ENCODE data around the gene RAB40B.
A peak's percentile ranks its signal among the peaks of the same experiment; 100 is the strongest.

RAB40B gene

GRCh38 chr17:82737967-82738877 is 39.7 kb upstream of the RAB40B start:
- Histone ChIP-seq H3K4me1 (ENCODE audit: control insufficient read depth, insufficient read depth, low read length) (no peaks in the 10 kb centered on the region), H3K4me3 (ENCODE audit: low read depth, low read length) (no peak overlapping the region), H3K27ac (ENCODE audit: extremely low read depth, low read depth, low read length) (no peak overlapping the region), H3K36me3 (ENCODE audit: control insufficient read depth in 2 of 2, insufficient read depth in 1 of 2, low read length in 2 of 2) (peaks cover 13 to 40% of the 10 kb centered on the region in 2 experiments), H3K9me3 (ENCODE audit: control insufficient read depth, insufficient read depth, low read depth, low read length) (no peaks in the 10 kb centered on the region)
- ChIA-PET POLR2A (interaction anchor here (0.6 to 0.8 kb wide), 2 partner anchors 19 to 22 kb away, joined by 3 to 5 read pairs; partner anchors contain the start of gene FN3KRP), CTCF (interaction anchor here (0.7 kb wide), 1 partner anchor 300 kb away, joined by 5 read pairs; no protein-coding TSS in a partner anchor)
- TF ChIP-seq ZFHX2 (tag by site-specific recombination; conservative IDR thresholded peaks at IDR 0.05): peak; percentile 34; the same call in 1 of the 2 replicates
- TF ChIP-seq EGR2 (tag by site-specific recombination; IDR thresholded peaks at IDR 0.05; ENCODE audit: low read depth): peak; percentile 31; the same call in 1 of the 2 replicates
- no peak for TF ChIP-seq PATZ1 (tag by site-specific recombination; IDR thresholded peaks at IDR 0.05)
- TF ChIP-seq SETDB1 (IDR thresholded peaks at IDR 0.05; ENCODE audit: insufficient read length, low read length): no peak

GRCh38 chr17:82736511-82737185 is 38.1 kb upstream of the RAB40B start:
- H3K4me3 ChIP-seq (ENCODE audit: low read depth, low read length): no peak overlapping the region

GRCh38 chr17:82734987-82735866 is 36.7 kb upstream of the RAB40B start, which contains the start of gene FN3K:
Gene FN3K, plus strand, starts transcription at chr17:82735615. Its CDS starts 22 bp downstream, at chr17:82735637.
- Histone ChIP-seq H3K36me3 (ENCODE audit: control insufficient read depth in 2 of 2, insufficient read depth in 1 of 2, low read length in 2 of 2) (peaks cover 7 to 40% of the 10 kb centered on the region in 2 experiments; a peak in 2 of 3 replicates), H3K4me3 (ENCODE audit: low read depth, low read length) (peak within 1 kb of the TSS; percentile 31), H3K4me1 (ENCODE audit: control insufficient read depth, insufficient read depth, low read length) (no peaks in the 10 kb centered on the region), H3K9me3 (ENCODE audit: control insufficient read depth, insufficient read depth, low read depth, low read length) (no peaks in the 10 kb centered on the region), H3K27ac (ENCODE audit: extremely low read depth, low read depth, low read length) (no peak within 1 kb of the TSS)
- ChIA-PET POLR2A (no interaction called here), CTCF (no interaction called here)
- TF ChIP-seq PRDM6 (tag by site-specific recombination; IDR thresholded peaks at IDR 0.05): no peak
- TF ChIP-seq ZBTB17 (tag by site-specific recombination; IDR thresholded peaks at IDR 0.05): no peak
- no peak for TF ChIP-seq ZNF530 (tag by site-specific recombination; IDR thresholded peaks at IDR 0.05; ENCODE audit: low read depth)
- TF ChIP-seq ZNF548 (tag by site-specific recombination; IDR thresholded peaks at IDR 0.05): no peak
- TF ChIP-seq IKZF3 (tag by site-specific recombination; IDR thresholded peaks at IDR 0.05): no peak
- TF ChIP-seq PATZ1 (tag by site-specific recombination; IDR thresholded peaks at IDR 0.05): no peak
- TF ChIP-seq ZNF391 (tag by site-specific recombination; IDR thresholded peaks at IDR 0.05; ENCODE audit: borderline replicate concordance, low read depth): no peak
- no peak for TF ChIP-seq GLIS1 (tag by site-specific recombination; IDR thresholded peaks at IDR 0.05)
- TF ChIP-seq SCRT1 (tag by site-specific recombination; IDR thresholded peaks at IDR 0.05; ENCODE audit: borderline replicate concordance): no peak

More at GRCh38 chr17:82736511-82737185, 38.1 kb upstream of the RAB40B start:
- Histone ChIP-seq H3K36me3 (ENCODE audit: control insufficient read depth in 2 of 2, insufficient read depth in 1 of 2, low read length in 2 of 2) (peaks cover 9 to 43% of the 10 kb centered on the region in 2 experiments; a peak in 2 of 3 replicates), H3K4me1 (ENCODE audit: control insufficient read depth, insufficient read depth, low read length) (no peaks in the 10 kb centered on the region), H3K27ac (ENCODE audit: extremely low read depth, low read depth, low read length) (no peak overlapping the region), H3K9me3 (ENCODE audit: control insufficient read depth, insufficient read depth, low read depth, low read length) (no peaks in the 10 kb centered on the region)
- CTCF ChIA-PET: no interaction called here
- TF ChIP-seq ZBTB20 (tag by site-specific recombination; IDR thresholded peaks at IDR 0.05) (no peak), ZNF843 (tag by site-specific recombination; IDR thresholded peaks at IDR 0.05) (no peak), ZNF24 (tag by site-specific recombination; IDR thresholded peaks at IDR 0.05) (no peak), ZFP3 (tag by site-specific recombination; IDR thresholded peaks at IDR 0.05; ENCODE audit: low read depth) (no peak), ZSCAN30 (tag by site-specific recombination; IDR thresholded peaks at IDR 0.05) (no peak), ZNF530 (tag by site-specific recombination; IDR thresholded peaks at IDR 0.05; ENCODE audit: low read depth) (no peak), ZBTB7A (tag by site-specific recombination; IDR thresholded peaks at IDR 0.05; ENCODE audit: low read depth) (no peak), GLIS1 (tag by site-specific recombination; IDR thresholded peaks at IDR 0.05) (no peak), HOXA7 (CRISPR knock-in tag; IDR thresholded peaks at IDR 0.05; ENCODE audit: borderline replicate concordance) (no peak), ZSCAN23 (tag by site-specific recombination; IDR thresholded peaks at IDR 0.05) (no peak), AEBP2 (tag by site-specific recombination; IDR thresholded peaks at IDR 0.05; ENCODE audit: borderline replicate concordance) (no peak), ZNF311 (tag by site-specific recombination; IDR thresholded peaks at IDR 0.05; ENCODE audit: borderline replicate concordance) (no peak), ZNF202 (tag by site-specific recombination; IDR thresholded peaks at IDR 0.05; ENCODE audit: borderline replicate concordance) (no peak), GLI4 (tag by site-specific recombination; IDR thresholded peaks at IDR 0.05) (no peak)
- POLR2A ChIA-PET: no interaction called here
